Neuronal stem cell (in vitro differentiated cells): ENCODE results near the gene STXBP5L. TPM values are rescaled to one million over a fixed set of nuclear protein-coding genes. Genes with fewer than 3 reads are reported as not detected.

Source experiments
- DNase-seq: peaks from one replicate; pipeline ENCODE4 v3.0.0-alpha.2; 2013; ENCODE audit warnings: low spot score
- H2AFZ ChIP-seq: one replicate; pipeline ENCODE4 v1.6.1; 2013; ENCODE audit warnings: mild to moderate bottlenecking, low read length, inconsistent platforms
- H2AK5ac ChIP-seq: 2 replicates; pipeline ENCODE4 v1.6.1; 2013; ENCODE audit warnings: low read depth, mild to moderate bottlenecking, inconsistent platforms, low read length, moderate library complexity, mixed read lengths
- H2BK120ac ChIP-seq: 2 replicates; pipeline ENCODE4 v1.6.1; 2013; ENCODE audit warnings: low read depth, mild to moderate bottlenecking, inconsistent platforms, low read length, moderate library complexity, mixed read lengths
- H2BK12ac ChIP-seq: one replicate; pipeline ENCODE4 v1.6.1; 2013; ENCODE audit warnings: low read length, inconsistent platforms
- H2BK15ac ChIP-seq: 2 replicates; pipeline ENCODE4 v1.6.1; 2013; ENCODE audit warnings: mild to moderate bottlenecking, low read length, inconsistent platforms, mixed read lengths
- H2BK5ac ChIP-seq: one replicate; pipeline ENCODE4 v1.6.1; 2013; ENCODE audit warnings: inconsistent platforms, mild to moderate bottlenecking, low read length, moderate library complexity
- H3K14ac ChIP-seq: one replicate; pipeline ENCODE4 v1.6.1; 2013; ENCODE audit warnings: low read length, inconsistent platforms
- H3K18ac ChIP-seq: 2 replicates; pipeline ENCODE4 v1.6.1; 2013; ENCODE audit warnings: low read length, inconsistent platforms
- H3K23ac ChIP-seq: 2 replicates; pipeline ENCODE4 v1.6.1; 2013; ENCODE audit warnings: low read depth, mild to moderate bottlenecking, mixed read lengths, low read length, inconsistent platforms; ENCODE audit not compliant: poor library complexity
- H3K27ac ChIP-seq: replicated peaks from 3 replicates; pipeline ENCODE4 v1.5.1; 2013; ENCODE audit warnings: low read length, inconsistent platforms
- H3K27me3 ChIP-seq, 3 experiments: 2 replicates each; pipeline ENCODE4 v1.6.1; 2013; ENCODE audit warnings: low read length in 3 of 3, mild to moderate bottlenecking in 2 of 3, inconsistent platforms in 1 of 3, low read depth in 1 of 3, mixed read lengths in 1 of 3, moderate library complexity in 1 of 3; ENCODE audit not compliant: control insufficient read depth in 3 of 3, insufficient read depth in 3 of 3
- H3K36me3 ChIP-seq, 2 donors: replicated peaks in 1 of 2; 2 replicates each; pipeline ENCODE4 v1.6.1; 2013; ENCODE audit warnings: low read length in 2 of 2; ENCODE audit not compliant: control insufficient read depth in 2 of 2, insufficient read depth in 2 of 2
- H3K4ac ChIP-seq: 2 replicates; pipeline ENCODE4 v1.6.1; 2013; ENCODE audit warnings: inconsistent platforms, mild to moderate bottlenecking, low read length, moderate library complexity
- H3K4me1 ChIP-seq, 2 donors: 1 replicate in 1 of 2; 2 replicates in 1 of 2; pipeline ENCODE4 v1.6.1; 2013; ENCODE audit warnings: low read length in 2 of 2, low read depth in 1 of 2; ENCODE audit not compliant: control insufficient read depth in 2 of 2, insufficient read depth in 1 of 2
- H3K4me2 ChIP-seq: one replicate; pipeline ENCODE4 v1.6.1; 2013; ENCODE audit warnings: mild to moderate bottlenecking, low read length, inconsistent platforms; ENCODE audit not compliant: insufficient read depth, poor library complexity, severe bottlenecking
- H3K4me3 ChIP-seq, 2 donors: 2 replicates each; pipeline ENCODE4 v1.5.1; 2013; ENCODE audit warnings: low read length in 2 of 2, mild to moderate bottlenecking in 2 of 2, inconsistent platforms in 1 of 2, moderate library complexity in 1 of 2
- H3K79me1 ChIP-seq: one replicate; pipeline ENCODE4 v1.6.1; 2013; ENCODE audit warnings: low read depth, mild to moderate bottlenecking, inconsistent platforms, low read length, moderate library complexity
- H3K9ac ChIP-seq: one replicate; pipeline ENCODE4 v1.6.1; 2013; ENCODE audit warnings: mild to moderate bottlenecking, low read depth, low read length, inconsistent platforms; ENCODE audit not compliant: poor library complexity
- H3K9me3 ChIP-seq, 2 donors: replicated peaks in 1 of 2; 2 replicates each; pipeline versions ENCODE3 to v1.6.1; 2013; ENCODE audit warnings: low read length in 2 of 2, mild to moderate bottlenecking in 2 of 2, inconsistent platforms in 1 of 2, low read depth in 1 of 2, mixed read lengths in 1 of 2, moderate library complexity in 1 of 2; ENCODE audit not compliant: control insufficient read depth in 2 of 2, insufficient read depth in 1 of 2
- H4K8ac ChIP-seq: one replicate; pipeline ENCODE4 v1.6.1; 2013; ENCODE audit warnings: low read depth, mild to moderate bottlenecking, inconsistent platforms, low read length, moderate library complexity
- H4K91ac ChIP-seq: one replicate; pipeline ENCODE4 v1.6.1; 2013; ENCODE audit warnings: low read length, low read depth, mild to moderate bottlenecking, inconsistent platforms; ENCODE audit not compliant: poor library complexity
- WGBS, 2 donors: extraction: QIAGEN DNeasy Blood & Tissue Kit; methylation state at CpG; one replicate each; pipeline ENCODE4 v1.1.7; 2013; ENCODE audit warnings: missing lambda C conversion rate in 2 of 2, mixed read lengths in 1 of 2; ENCODE audit not compliant: insufficient read length in 2 of 2, insufficient replicate concordance in 1 of 2; ENCODE audit errors: extremely low coverage in 2 of 2; 5-methylcytosine and 5-hydroxymethylcytosine counted together
- polyA plus RNA-seq, 2 experiments: library from polyadenylated mRNA; stranded (reverse); fragments of 200-250 nt; gene quantifications; one replicate each; pipeline ENCODE4 v1.2.3, GENCODE V29; 2013

Gene STXBP5L
- polyA plus RNA-seq (2013, experiment 1 of 2), result 0.70 TPM
- 0.76 TPM for polyA plus RNA-seq (2013, experiment 2 of 2)

- Histone ChIP-seq H3K9me3 (no peaks in the 10 kb centered on the region), H3K9ac (peak within 1 kb of the TSS; percentile 70), H2BK12ac (no peak within 1 kb of the TSS), H3K4me3 (peak within 1 kb of the TSS; percentile 74 to 89), H3K27ac (peak within 1 kb of the TSS; percentile 69), H3K4ac (no peak within 1 kb of the TSS), H2BK15ac (peak within 1 kb of the TSS; percentile 49), H2BK120ac (no peak within 1 kb of the TSS), H3K4me1 (peaks cover 0 to 1% of the 10 kb centered on the region in 2 donors), H3K79me1 (no peaks in the 10 kb centered on the region), H4K91ac (no peak within 1 kb of the TSS), H3K27me3 (peaks cover 0 to 3% (median 0%) of the 10 kb centered on the region in 3 experiments), H4K8ac (no peak within 1 kb of the TSS), H3K36me3 (no peaks in the 10 kb centered on the region), H3K14ac (peak within 1 kb of the TSS; percentile 56), H3K4me2 (peak within 1 kb of the TSS; percentile 89), H3K18ac (peak within 1 kb of the TSS; percentile 76), H2BK5ac (peak within 1 kb of the TSS; percentile 53), H2AFZ (peak within 1 kb of the TSS; percentile 98), H3K23ac (no peak within 1 kb of the TSS), H2AK5ac (no peak within 1 kb of the TSS)
- WGBS, 2 donors, result no CpG with 5 or more reads among the region's 83 CpGs
- DNase-seq, result peak; percentile 96
Measured at GRCh38 chr3:120908030-120908794, at the start of gene STXBP5L. Gene STXBP5L (plus strand): TSS chr3:120908205. CDS start chr3:120909579, 1,374 bp downstream.

GRCh38 chr3:120858521-120858920 is 49.5 kb upstream of the STXBP5L start:
- no peak overlapping the region for H3K4ac ChIP-seq
- H3K27me3 ChIP-seq, result no peaks in the 10 kb centered on the region
- no peak overlapping the region for H3K23ac ChIP-seq
- peaks cover 0 to 1% of the 10 kb centered on the region in 2 donors for H3K4me1 ChIP-seq
- H3K4me2 ChIP-seq, result no peak overlapping the region
- no CpG with 5 or more reads among the region's 3 CpGs for WGBS, 2 donors
- H3K79me1 ChIP-seq, result no peaks in the 10 kb centered on the region
- no peak overlapping the region for H4K8ac ChIP-seq
- H2BK12ac ChIP-seq, result no peak overlapping the region
- H3K4me3 ChIP-seq, result no peak overlapping the region
- no peak overlapping the region for H3K9ac ChIP-seq
- no peak overlapping the region for H2AFZ ChIP-seq
- no peaks in the 10 kb centered on the region for H3K9me3 ChIP-seq
- no peak overlapping the region for H2BK5ac ChIP-seq
- no peak overlapping the region for H2BK120ac ChIP-seq
- no peak for DNase-seq
- H3K27ac ChIP-seq, result no peak overlapping the region
- H2AK5ac ChIP-seq, result no peak overlapping the region
- no peak overlapping the region for H3K14ac ChIP-seq
- no peak overlapping the region for H2BK15ac ChIP-seq
- no peaks in the 10 kb centered on the region for H3K36me3 ChIP-seq
- no peak overlapping the region for H4K91ac ChIP-seq
- no peak overlapping the region for H3K18ac ChIP-seq

GRCh38 chr3:120864541-120864940 is 43.5 kb upstream of the STXBP5L start:
- Histone ChIP-seq H3K36me3 (no peaks in the 10 kb centered on the region), H3K4me1 (no peaks in the 10 kb centered on the region), H2BK12ac (no peak overlapping the region), H2AK5ac (no peak overlapping the region), H4K91ac (no peak overlapping the region), H3K14ac (no peak overlapping the region), H3K4me2 (no peak overlapping the region), H3K9me3 (no peaks in the 10 kb centered on the region), H3K4ac (no peak overlapping the region), H3K4me3 (no peak overlapping the region), H3K27me3 (peaks cover 0 to 4% (median 0%) of the 10 kb centered on the region in 3 experiments), H2BK5ac (no peak overlapping the region), H3K18ac (no peak overlapping the region), H3K27ac (no peak overlapping the region), H2BK15ac (no peak overlapping the region), H4K8ac (no peak overlapping the region), H2BK120ac (no peak overlapping the region), H2AFZ (no peak overlapping the region), H3K79me1 (no peaks in the 10 kb centered on the region), H3K23ac (no peak overlapping the region), H3K9ac (no peak overlapping the region)
- no CpG with 5 or more reads among the region's 5 CpGs for WGBS, 2 donors
- no peak for DNase-seq

- Histone ChIP-seq H3K4me1 (peaks cover 0 to 2% of the 10 kb centered on the region in 2 donors), H3K4me2 (no peak overlapping the region), H2AFZ (no peak overlapping the region), H3K9ac (no peak overlapping the region), H3K4ac (no peak overlapping the region), H3K27me3 (no peaks in the 10 kb centered on the region), H2BK12ac (no peak overlapping the region), H3K14ac (no peak overlapping the region), H3K23ac (no peak overlapping the region), H3K4me3 (no peak overlapping the region), H3K18ac (no peak overlapping the region), H3K79me1 (no peaks in the 10 kb centered on the region), H2BK15ac (no peak overlapping the region), H3K36me3 (no peaks in the 10 kb centered on the region), H3K9me3 (no peaks in the 10 kb centered on the region), H2BK120ac (no peak overlapping the region), H2AK5ac (no peak overlapping the region), H3K27ac (no peak overlapping the region), H4K8ac (no peak overlapping the region), H2BK5ac (no peak overlapping the region), H4K91ac (no peak overlapping the region)
- WGBS, 2 donors, result no CpG with 5 or more reads among the region's 1 CpG
- no peak for DNase-seq
Measured at GRCh38 chr3:120875507-120875906, 32.5 kb upstream of the STXBP5L start.
